AG04449 (cell line): ENCODE results near the gene GRHL3.

Source experiments
- CTCF ChIA-PET: fragments of 350-600 bp; formaldehyde crosslinking; extraction: SDS; loops from one replicate; lab custom pipeline; 2021; ENCODE audit warnings: antibody characterized with exemption; lab: Yijun Ruan, JAX
- POLR2A ChIA-PET: fragments of 400-600, 350-600 bp; formaldehyde crosslinking; extraction: SDS; loops from one replicate; lab custom pipeline; 2020; ENCODE audit warnings: antibody characterized with exemption, inconsistent platforms; lab: Yijun Ruan, JAX
- DNase-seq: peaks from one replicate; pipeline ENCODE4 v3.0.0-alpha.2; 2010; ENCODE audit warnings: low read depth, low spot score
- H3K4me3 ChIP-seq: 2 replicates; pipeline ENCODE4 v1.5.1; 2011; ENCODE audit warnings: low read depth, mild to moderate bottlenecking, control low read depth, low read length
- TF ChIP-seq, protein P1 (sequence below): IDR thresholded peaks from one replicate; pipeline ENCODE4 v1.5.1; 2011; ENCODE audit warnings: mild to moderate bottlenecking, moderate library complexity, low read length, control low read depth, inconsistent platforms; ENCODE audit not compliant: insufficient read depth; ENCODE audit errors: missing control alignments

The GRHL3 gene

DNA sequence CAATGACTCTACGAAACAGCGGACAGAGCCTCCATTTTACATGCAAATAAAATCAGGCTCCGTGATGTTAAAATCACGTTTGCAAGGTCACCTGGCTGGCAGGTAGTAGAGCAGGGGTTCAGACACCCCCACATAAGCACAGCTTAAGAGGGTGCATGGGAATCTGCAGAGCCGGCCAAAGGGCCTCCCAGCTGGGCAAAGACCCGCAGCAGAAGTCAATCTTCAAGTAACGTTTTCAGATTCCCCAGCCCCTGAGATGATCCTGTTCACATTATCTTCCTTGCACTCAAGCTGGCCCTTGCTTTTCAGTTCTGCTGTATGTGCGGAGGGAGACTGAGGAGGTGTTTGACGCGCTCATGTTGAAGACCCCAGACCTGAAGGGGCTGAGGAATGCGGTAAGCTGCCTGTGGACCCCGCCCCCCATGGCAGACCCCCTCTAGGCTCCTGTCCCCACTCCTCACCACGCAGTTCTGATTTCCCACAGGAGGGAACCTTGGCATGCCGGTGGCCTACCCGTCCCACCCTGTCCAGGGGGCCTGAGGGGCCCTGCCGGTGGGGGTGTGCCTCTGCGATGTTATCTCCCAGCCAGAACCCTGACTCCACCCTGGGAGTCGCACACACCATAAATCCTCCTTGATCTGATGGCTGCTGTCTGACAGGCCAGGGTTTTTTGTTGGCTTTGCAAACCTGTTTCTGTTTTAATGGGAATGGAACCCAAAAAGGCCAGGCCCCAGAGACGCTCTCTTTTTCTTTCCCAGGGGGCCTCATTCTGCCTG, 28.2 kb downstream of the GRHL3 start:
- POLR2A ChIA-PET: no interaction called here
- H3K4me3 ChIP-seq: no peak overlapping the region

DNA sequence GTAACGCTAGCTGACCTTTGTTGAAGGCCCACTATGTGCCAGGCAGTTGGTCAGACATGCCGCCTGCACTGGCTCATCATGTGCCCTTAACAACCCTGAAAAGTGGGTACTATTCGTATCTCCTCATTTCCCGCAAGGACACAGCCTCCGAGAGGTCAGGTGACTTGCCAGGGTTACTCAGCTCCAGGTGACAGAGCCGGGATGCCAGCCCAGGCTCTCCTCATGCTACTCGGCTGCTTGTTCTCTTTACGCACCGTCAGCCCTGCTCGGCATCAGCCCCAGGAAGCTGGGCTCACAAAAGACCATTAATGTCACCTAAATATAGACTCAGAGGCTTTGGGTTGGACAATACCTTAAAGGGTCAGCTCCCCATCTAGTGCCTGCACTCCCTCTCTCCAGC, 29.0 kb downstream of the GRHL3 start:
- POLR2A ChIA-PET: no interaction called here
- CTCF ChIA-PET: interaction anchor here (0.8 to 3.2 kb wide), 3 partner anchors 43 to 149 kb away, joined by 3 to 11 read pairs (median 3); no protein-coding TSS in a partner anchor
- H3K4me3 ChIP-seq: no peak overlapping the region
- TF ChIP-seq, protein P1, sequence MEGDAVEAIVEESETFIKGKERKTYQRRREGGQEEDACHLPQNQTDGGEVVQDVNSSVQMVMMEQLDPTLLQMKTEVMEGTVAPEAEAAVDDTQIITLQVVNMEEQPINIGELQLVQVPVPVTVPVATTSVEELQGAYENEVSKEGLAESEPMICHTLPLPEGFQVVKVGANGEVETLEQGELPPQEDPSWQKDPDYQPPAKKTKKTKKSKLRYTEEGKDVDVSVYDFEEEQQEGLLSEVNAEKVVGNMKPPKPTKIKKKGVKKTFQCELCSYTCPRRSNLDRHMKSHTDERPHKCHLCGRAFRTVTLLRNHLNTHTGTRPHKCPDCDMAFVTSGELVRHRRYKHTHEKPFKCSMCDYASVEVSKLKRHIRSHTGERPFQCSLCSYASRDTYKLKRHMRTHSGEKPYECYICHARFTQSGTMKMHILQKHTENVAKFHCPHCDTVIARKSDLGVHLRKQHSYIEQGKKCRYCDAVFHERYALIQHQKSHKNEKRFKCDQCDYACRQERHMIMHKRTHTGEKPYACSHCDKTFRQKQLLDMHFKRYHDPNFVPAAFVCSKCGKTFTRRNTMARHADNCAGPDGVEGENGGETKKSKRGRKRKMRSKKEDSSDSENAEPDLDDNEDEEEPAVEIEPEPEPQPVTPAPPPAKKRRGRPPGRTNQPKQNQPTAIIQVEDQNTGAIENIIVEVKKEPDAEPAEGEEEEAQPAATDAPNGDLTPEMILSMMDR: no peak
- no peak for DNase-seq

More for the DNA sequence above, 28.2 kb downstream of the GRHL3 start:
- no peak for DNase-seq
- CTCF ChIA-PET: interaction anchor here (1.2 to 3.2 kb wide), 2 partner anchors 146 to 148 kb away, joined by 3 to 11 read pairs; no protein-coding TSS in a partner anchor
- TF ChIP-seq, protein P1: no peak

DNA sequence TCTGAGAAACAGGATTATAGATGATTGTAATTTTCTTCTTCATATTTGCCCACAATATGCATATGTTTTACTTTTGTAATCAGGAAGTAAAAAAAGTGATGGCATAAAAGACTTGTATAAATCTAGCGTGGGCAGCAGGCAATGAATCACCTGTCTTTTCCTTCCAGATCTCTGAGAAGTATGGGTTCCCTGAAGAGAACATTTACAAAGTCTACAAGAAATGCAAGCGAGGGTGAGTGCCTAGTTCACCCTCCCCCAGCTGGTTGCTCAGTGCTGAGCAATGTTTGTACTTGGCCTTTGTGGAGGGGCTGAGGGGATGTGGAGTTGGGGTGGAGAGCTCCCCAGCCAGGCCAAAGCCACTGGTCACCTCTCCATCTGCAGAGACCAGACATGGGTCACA, 30.7 kb downstream of the GRHL3 start:
- no peak for DNase-seq
- ChIA-PET CTCF (no interaction called here), POLR2A (interaction anchor here (0.7 kb wide), 1 partner anchor 15 kb away, joined by 3 read pairs; no protein-coding TSS in a partner anchor)
- no peak overlapping the region for H3K4me3 ChIP-seq
- TF ChIP-seq, protein P1: no peak

DNA sequence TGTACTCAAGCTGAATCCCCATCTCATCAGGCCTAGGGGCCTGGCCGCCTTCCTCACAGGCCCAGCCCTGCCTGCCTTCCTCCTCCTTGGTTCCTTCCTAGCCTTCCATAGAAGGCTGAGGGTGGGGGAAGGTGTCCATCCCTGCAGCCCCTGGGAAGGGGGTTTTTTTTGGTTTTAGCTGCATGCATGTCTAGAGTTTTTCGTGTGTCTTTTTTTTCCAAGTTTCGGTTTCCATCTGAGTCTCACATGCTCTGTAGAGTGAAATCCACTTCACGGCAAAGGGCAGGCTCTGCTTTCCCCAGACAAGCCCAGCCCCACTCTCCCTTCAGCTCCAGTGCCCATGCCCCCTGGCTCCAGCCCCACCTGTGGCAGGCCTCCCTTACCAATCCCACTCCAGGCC, 32.1 kb downstream of the GRHL3 start:
- DNase-seq: no peak
- TF ChIP-seq, protein P1: no peak
- ChIA-PET CTCF (interaction anchor here (0.7 to 1.0 kb wide), 3 partner anchors 16 to 152 kb away, joined by 3 read pairs; no protein-coding TSS in a partner anchor), POLR2A (no interaction called here)
- no peak overlapping the region for H3K4me3 ChIP-seq

DNA sequence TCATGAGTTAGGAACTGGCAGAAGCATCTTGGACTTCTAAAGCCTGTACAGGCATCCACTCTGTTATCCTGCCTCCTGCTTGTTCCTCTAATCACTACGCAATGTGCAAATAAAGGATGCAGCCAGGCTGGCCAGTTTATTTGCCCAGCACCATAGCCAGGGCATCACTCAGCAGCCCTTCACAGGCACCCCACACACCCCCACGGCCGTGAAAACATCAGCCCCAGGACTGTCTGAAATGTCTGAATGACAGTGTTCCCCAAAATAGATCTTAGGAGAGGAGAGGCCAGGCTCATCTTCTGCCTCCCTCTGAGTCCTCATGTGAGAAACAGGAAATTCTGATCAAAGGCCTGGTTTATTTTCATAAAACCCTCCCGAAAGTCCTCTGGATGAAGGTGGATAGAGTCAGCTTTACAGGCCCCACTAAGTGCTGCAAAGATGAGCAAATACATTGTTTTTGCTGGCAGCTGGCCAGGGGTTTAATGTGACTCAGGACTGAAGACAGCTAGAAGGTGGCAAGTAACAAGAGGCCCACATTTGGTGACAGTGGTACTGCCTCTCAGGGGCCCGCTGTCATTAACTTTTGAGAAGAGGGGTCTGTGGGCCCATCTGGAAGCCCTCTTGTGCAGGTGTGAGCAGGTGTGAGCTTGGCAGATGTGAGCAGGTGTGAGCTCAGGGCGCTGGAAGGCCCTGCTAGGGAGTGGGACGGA, 32.9 kb downstream of the GRHL3 start:
- DNase-seq: no peak
- H3K4me3 ChIP-seq: no peak overlapping the region
- POLR2A ChIA-PET: no interaction called here
- TF ChIP-seq, protein P1: no peak
- CTCF ChIA-PET: interaction anchor here (0.7 to 1.2 kb wide), 2 partner anchors 21 to 153 kb away, joined by 3 to 4 read pairs; no protein-coding TSS in a partner anchor
